ENCODE results near the gene SEMA6D. TPM values are rescaled to one million over a fixed set of nuclear protein-coding genes. Genes with fewer than 3 reads are reported as not detected.

The SEMA6D gene
- total RNA-seq, 2 experiments from 2014 or later = not detected

DNA sequence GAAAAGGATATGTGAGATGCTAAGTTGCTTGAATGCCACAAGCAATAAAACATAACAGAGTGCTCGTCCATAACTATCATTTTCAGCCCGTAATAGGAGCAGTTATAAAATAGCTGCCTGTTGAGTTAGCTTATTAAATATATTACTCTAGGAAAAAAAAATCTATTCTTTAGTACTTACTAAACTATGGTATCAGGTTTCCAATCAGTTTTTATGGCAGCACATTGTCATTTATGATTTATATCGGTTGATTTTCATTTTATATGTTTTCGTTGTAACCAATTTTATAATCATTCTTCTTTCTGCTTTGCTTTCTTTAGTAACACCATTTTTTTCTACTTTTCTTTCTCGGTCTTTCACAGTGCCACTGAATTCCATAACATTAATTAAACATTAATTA, 51.9 kb downstream of the SEMA6D start:
- intact Hi-C loops (cut with DNase I, micrococcal nuclease) = no loop called here
- H3K9me3 Mint-ChIP-seq (ENCODE audit: low read depth) = peaks cover 4% of the 10 kb centered on the region
- no peak for DNase-seq
- no peak overlapping the region for H3K4me3 Mint-ChIP-seq
- ChIA-PET CTCF (interaction anchor here (0.8 kb wide), 1 partner anchor 613 kb away, joined by 4 read pairs; no protein-coding TSS in a partner anchor), POLR2A (interaction anchor here (0.7 kb wide), 1 partner anchor 365 kb away, joined by 3 read pairs; no protein-coding TSS in a partner anchor)
- ATAC-seq = no peak
- no peak overlapping the region for H3K27ac Mint-ChIP-seq
- H3K36me3 Mint-ChIP-seq (ENCODE audit: low read depth) = no peaks in the 10 kb centered on the region
- H3K4me1 Mint-ChIP-seq = no peaks in the 10 kb centered on the region
- peaks cover 4% of the 10 kb centered on the region for H3K27me3 Mint-ChIP-seq

DNA sequence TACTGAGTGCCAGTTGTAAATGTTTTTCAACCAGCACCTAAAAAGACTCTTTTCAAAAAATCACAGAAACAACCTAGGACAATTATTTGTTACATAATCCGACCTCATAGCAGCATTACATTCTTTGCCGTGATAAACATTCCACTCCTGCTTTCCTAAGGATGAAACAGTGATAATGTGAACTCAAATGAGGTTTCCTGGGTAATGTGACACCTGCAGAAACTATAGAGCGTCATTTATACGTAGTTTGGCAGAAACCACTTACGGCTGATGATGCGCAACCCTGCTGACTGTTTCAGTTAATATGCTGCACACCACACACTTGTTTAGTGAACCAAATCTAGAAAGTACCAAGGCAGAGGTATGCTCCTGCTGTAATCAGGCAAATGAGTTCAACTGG, 55.8 kb downstream of the SEMA6D start:
- Mint-ChIP-seq H3K36me3 (ENCODE audit: low read depth) (no peaks in the 10 kb centered on the region), H3K4me3 (no peak overlapping the region), H3K27me3 (no peaks in the 10 kb centered on the region), H3K27ac (no peak overlapping the region), H3K9me3 (ENCODE audit: low read depth) (peaks cover 4% of the 10 kb centered on the region), H3K4me1 (no peaks in the 10 kb centered on the region)
- intact Hi-C loops (cut with DNase I, micrococcal nuclease) = no loop called here
- CTCF ChIA-PET = no interaction called here
- DNase-seq (no peak), ATAC-seq (no peak)
- POLR2A ChIA-PET = no interaction called here

GRCh38 chr15:47778263-47778770, 61.0 kb downstream of the SEMA6D start:
- POLR2A ChIA-PET = no interaction called here
- Mint-ChIP-seq H3K4me1 (no peaks in the 10 kb centered on the region), H3K27ac (no peak overlapping the region), H3K27me3 (no peaks in the 10 kb centered on the region), H3K9me3 (ENCODE audit: low read depth) (no peaks in the 10 kb centered on the region), H3K4me3 (no peak overlapping the region), H3K36me3 (ENCODE audit: low read depth) (no peaks in the 10 kb centered on the region)
- ATAC-seq (no peak), DNase-seq (no peak)
- intact Hi-C loops (cut with DNase I, micrococcal nuclease) = no loop called here
- CTCF ChIA-PET = no interaction called here

GRCh38 chr15:47780971-47781370, 63.7 kb downstream of the SEMA6D start:
- no peak overlapping the region for H3K27ac Mint-ChIP-seq
- no peak overlapping the region for H3K4me3 Mint-ChIP-seq
- H3K9me3 Mint-ChIP-seq (ENCODE audit: low read depth) = no peaks in the 10 kb centered on the region
- H3K4me1 Mint-ChIP-seq = no peaks in the 10 kb centered on the region
- ChIA-PET POLR2A (no interaction called here), CTCF (interaction anchor here (0.8 kb wide), 1 partner anchor 32 kb away, joined by 3 read pairs; no protein-coding TSS in a partner anchor)
- H3K36me3 Mint-ChIP-seq (ENCODE audit: low read depth) = no peaks in the 10 kb centered on the region
- no peak for ATAC-seq
- no peak for DNase-seq
- intact Hi-C loops (cut with DNase I, micrococcal nuclease) = no loop called here
- H3K27me3 Mint-ChIP-seq = no peaks in the 10 kb centered on the region

GRCh38 chr15:47781527-47781926, 64.2 kb downstream of the SEMA6D start:
- POLR2A ChIA-PET = no interaction called here
- CTCF ChIA-PET = interaction anchor here (0.8 kb wide), 1 partner anchor 33 kb away, joined by 3 read pairs; no protein-coding TSS in a partner anchor

GRCh38 chr15:47784820-47785219, 67.5 kb downstream of the SEMA6D start:
- H3K36me3 Mint-ChIP-seq (ENCODE audit: low read depth) = no peaks in the 10 kb centered on the region
- no peak overlapping the region for H3K4me3 Mint-ChIP-seq
- no peak overlapping the region for H3K27ac Mint-ChIP-seq
- DNase-seq = no peak
- H3K9me3 Mint-ChIP-seq (ENCODE audit: low read depth) = no peaks in the 10 kb centered on the region
- intact Hi-C loops (cut with DNase I, micrococcal nuclease) = no loop called here
- H3K4me1 Mint-ChIP-seq = no peaks in the 10 kb centered on the region
- ChIA-PET CTCF (no interaction called here), POLR2A (no interaction called here)
- H3K27me3 Mint-ChIP-seq = no peaks in the 10 kb centered on the region
- no peak for ATAC-seq

More at GRCh38 chr15:47781527-47781926, 64.2 kb downstream of the SEMA6D start:
- intact Hi-C loops (cut with DNase I, micrococcal nuclease) = no loop called here
- Mint-ChIP-seq H3K36me3 (ENCODE audit: low read depth) (no peaks in the 10 kb centered on the region), H3K4me1 (no peaks in the 10 kb centered on the region), H3K27ac (no peak overlapping the region), H3K4me3 (no peak overlapping the region), H3K27me3 (no peaks in the 10 kb centered on the region), H3K9me3 (ENCODE audit: low read depth) (no peaks in the 10 kb centered on the region)
- DNase-seq = no peak
- no peak for ATAC-seq

DNA sequence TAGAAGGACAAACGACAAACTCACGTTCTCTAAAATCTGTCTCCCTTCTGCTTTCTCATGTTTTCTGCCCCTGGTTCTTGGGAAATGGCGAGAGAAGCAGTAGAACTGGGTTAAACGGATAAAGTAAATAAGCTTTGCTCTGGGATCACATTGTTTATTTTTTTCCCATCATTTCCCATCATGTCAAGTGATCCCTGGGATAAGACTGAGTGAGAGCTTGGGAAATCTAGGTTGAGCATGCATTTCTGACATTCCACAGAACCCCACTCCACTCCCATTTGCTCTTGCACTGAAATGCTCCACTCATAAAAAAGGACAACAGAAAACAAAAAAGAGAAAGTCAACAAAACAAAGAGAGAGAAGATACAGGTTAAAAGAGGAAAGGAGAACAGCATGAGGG, 69.1 kb downstream of the SEMA6D start:
- ATAC-seq = no peak
- CTCF ChIA-PET = no interaction called here
- Mint-ChIP-seq H3K27ac (no peak overlapping the region), H3K9me3 (ENCODE audit: low read depth) (no peaks in the 10 kb centered on the region), H3K4me3 (no peak overlapping the region), H3K4me1 (no peaks in the 10 kb centered on the region), H3K36me3 (ENCODE audit: low read depth) (no peaks in the 10 kb centered on the region), H3K27me3 (no peaks in the 10 kb centered on the region)
- DNase-seq = no peak
- intact Hi-C loops (cut with DNase I, micrococcal nuclease) = no loop called here
- POLR2A ChIA-PET = no interaction called here

DNA sequence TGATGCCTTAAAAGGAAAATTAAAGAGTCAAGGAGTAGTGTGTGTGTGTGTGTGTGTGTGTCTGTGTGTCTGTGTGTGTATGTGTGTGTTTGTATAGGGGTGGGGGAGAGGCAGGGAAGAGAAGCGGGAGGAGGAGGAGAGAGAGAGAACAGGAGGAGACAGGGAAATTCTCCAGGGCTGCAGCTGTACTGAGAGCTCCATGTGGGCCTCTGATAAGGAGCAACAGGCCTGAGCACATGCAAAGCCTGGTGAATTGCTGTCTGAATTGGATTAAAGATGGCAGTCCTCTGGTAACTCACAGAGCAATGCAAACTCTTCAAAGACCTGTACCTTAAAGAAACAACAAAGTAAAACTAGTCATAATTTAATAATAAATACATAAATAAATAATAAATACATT, 70.6 kb downstream of the SEMA6D start:
- no peak overlapping the region for H3K27ac Mint-ChIP-seq

GRCh38 chr15:47788685-47789084, 71.4 kb downstream of the SEMA6D start:
- POLR2A ChIA-PET = no interaction called here
- ATAC-seq = no peak
- intact Hi-C loops (cut with DNase I, micrococcal nuclease) = no loop called here

More for the DNA sequence above, 70.6 kb downstream of the SEMA6D start:
- ChIA-PET POLR2A (no interaction called here), CTCF (no interaction called here)
- ATAC-seq (no peak), DNase-seq (no peak)
- Mint-ChIP-seq H3K4me3 (no peak overlapping the region), H3K9me3 (ENCODE audit: low read depth) (no peaks in the 10 kb centered on the region), H3K36me3 (ENCODE audit: low read depth) (no peaks in the 10 kb centered on the region), H3K4me1 (no peaks in the 10 kb centered on the region), H3K27me3 (peaks cover 2% of the 10 kb centered on the region)
- intact Hi-C loops (cut with DNase I, micrococcal nuclease) = no loop called here

DNA sequence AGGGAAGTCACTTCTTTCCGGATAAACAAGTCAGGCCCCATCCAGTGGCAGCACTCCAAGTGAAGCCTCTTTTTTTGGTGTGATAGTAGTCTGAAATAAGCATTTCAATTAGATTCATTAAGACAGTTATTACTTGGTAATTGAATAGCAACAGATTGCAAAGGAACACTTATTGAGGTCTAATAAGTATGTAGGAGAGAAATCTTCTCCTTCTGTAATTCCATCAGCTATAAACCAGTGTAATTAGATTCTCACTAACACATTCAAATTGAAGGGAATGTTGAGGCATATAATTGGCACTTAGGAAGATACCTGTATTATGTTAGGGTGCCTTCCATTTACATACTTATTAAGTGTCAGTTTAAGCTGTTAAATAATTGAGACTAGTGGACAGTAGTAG, 73.9 kb downstream of the SEMA6D start:
- Mint-ChIP-seq H3K9me3 (ENCODE audit: low read depth) (no peaks in the 10 kb centered on the region), H3K4me1 (no peaks in the 10 kb centered on the region), H3K4me3 (no peak overlapping the region), H3K27ac (no peak overlapping the region), H3K36me3 (ENCODE audit: low read depth) (no peaks in the 10 kb centered on the region), H3K27me3 (peaks cover 8% of the 10 kb centered on the region)
- intact Hi-C loops (cut with DNase I, micrococcal nuclease) = no loop called here
- POLR2A ChIA-PET = no interaction called here
- DNase-seq (no peak), ATAC-seq (no peak)
- CTCF ChIA-PET = no interaction called here

More at GRCh38 chr15:47788685-47789084, 71.4 kb downstream of the SEMA6D start:
- H3K4me3 Mint-ChIP-seq = no peak overlapping the region
- H3K27me3 Mint-ChIP-seq = peaks cover 2% of the 10 kb centered on the region
- H3K9me3 Mint-ChIP-seq (ENCODE audit: low read depth) = no peaks in the 10 kb centered on the region
- no peaks in the 10 kb centered on the region for H3K4me1 Mint-ChIP-seq
- H3K36me3 Mint-ChIP-seq (ENCODE audit: low read depth) = no peaks in the 10 kb centered on the region
- CTCF ChIA-PET = no interaction called here
- no peak overlapping the region for H3K27ac Mint-ChIP-seq
- no peak for DNase-seq

DNA sequence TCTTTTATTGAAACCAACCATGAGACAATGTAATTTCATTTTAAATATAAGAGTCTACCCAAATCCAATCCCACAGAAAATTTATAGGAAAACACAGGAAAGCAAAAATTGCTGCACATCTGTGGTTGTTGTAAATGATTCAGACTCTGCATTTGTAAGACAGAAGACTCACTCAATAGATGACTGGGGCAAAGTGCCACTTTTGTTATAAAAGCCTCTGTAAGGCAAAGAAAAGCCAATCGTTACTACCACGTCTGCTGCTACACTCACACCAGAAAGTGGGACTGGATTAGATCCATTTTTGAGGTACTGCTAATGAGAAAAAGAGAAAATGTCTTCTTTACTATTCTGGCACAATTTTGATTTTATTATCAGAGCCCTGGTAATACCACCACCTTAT, 74.9 kb downstream of the SEMA6D start:
- Mint-ChIP-seq H3K27ac (no peak overlapping the region), H3K9me3 (ENCODE audit: low read depth) (no peaks in the 10 kb centered on the region), H3K36me3 (ENCODE audit: low read depth) (no peaks in the 10 kb centered on the region), H3K4me1 (no peaks in the 10 kb centered on the region), H3K4me3 (no peak overlapping the region), H3K27me3 (peaks cover 8% of the 10 kb centered on the region)
- ATAC-seq (no peak), DNase-seq (no peak)
- intact Hi-C loops (cut with DNase I, micrococcal nuclease) = no loop called here
- ChIA-PET CTCF (no interaction called here), POLR2A (no interaction called here)

DNA sequence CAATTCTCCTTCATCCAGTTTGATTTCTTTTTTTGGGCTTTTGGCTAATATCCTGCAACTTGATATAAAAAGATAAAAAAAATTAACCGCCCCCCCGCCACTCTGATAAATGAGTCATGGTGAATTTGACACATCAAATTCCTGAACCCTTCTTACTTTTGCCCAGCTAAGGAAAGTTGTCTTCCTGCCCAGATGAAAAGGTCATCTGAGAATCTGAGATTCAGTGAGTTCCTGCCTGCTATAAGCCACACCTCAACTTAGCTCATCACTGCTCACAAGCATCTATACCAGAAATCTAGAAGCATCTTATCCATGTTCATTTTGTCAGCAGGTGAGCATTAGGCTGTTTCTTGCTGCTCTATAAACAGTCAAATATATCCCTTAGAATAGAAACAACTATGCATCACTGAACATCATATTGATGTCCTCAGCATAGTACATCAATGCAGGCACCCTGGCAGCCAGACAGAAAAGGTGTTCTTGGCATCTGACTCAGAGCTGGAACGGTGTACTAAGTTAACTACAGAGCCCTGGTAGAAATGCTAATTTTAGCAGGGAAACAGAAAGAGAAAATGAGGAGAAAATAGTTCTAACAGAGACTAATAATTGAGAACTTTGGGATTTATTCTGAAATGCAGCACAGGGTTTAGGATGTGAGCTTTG, 77.1 kb downstream of the SEMA6D start:
- Mint-ChIP-seq H3K4me3 (no peak overlapping the region), H3K36me3 (ENCODE audit: low read depth) (no peaks in the 10 kb centered on the region), H3K9me3 (ENCODE audit: low read depth) (no peaks in the 10 kb centered on the region), H3K4me1 (no peaks in the 10 kb centered on the region), H3K27me3 (peaks cover 8% of the 10 kb centered on the region), H3K27ac (no peak overlapping the region)
- no peak for DNase-seq
- ChIA-PET POLR2A (no interaction called here), CTCF (no interaction called here)
- no peak for ATAC-seq
- intact Hi-C loops (cut with DNase I, micrococcal nuclease) = no loop called here

All from activated CD4-positive, alpha-beta T cell treated with anti-CD3 and anti-CD28 coated beads for 36 hours (primary cell).